HG02763 (cell line): ENCODE results near the gene BPIFB2.

Experiments
- ATAC-seq: cut with Tn5 transposase; IDR thresholded peaks from one replicate; pipeline ENCODE4 v1.9.1; 2021; ENCODE audit warnings: mild to moderate bottlenecking, moderate library complexity; ENCODE audit not compliant: unreplicated experiment

BPIFB2 gene

DNA sequence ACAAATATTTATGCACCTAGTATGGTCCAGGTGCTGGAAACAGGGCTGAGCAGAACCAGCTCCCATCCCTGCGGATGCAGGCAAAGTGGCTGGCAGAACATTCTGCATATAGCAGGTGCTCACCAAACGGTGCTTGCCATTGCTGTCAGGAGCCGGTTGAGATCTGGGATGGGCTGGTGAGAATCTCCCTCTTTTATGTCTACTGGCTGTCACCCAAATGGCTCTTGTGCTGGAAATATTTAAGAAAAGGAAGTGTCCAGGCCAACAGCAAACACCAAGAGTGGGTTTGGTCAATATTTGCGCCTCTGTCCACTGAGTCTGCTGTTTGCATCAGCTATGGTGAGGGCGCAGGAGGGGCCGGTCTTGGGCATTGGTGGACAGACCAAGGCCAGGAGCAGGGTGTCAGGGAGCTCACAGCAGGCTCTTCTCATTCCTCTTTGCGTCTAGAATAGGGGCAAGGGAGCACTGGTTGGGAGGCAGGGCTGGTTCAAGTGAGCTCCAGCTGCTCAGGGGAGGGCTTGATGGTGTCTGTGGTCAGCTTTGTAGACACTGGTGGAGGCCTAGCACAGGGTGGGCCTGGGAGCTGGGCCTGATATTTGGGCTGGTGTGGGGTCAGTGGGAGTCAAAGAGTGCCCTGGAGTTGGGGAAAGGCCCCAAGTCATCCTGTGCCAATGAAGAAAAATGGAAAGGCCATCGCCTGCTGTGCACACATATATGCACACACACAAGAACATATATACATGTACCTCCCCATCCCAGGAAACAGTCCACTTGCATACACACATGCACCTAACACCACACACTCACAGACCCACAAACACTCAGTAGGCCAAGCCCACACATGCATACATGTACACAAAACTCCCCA, 1.4 kb upstream of the BPIFB2 start:
- no peak for ATAC-seq

DNA sequence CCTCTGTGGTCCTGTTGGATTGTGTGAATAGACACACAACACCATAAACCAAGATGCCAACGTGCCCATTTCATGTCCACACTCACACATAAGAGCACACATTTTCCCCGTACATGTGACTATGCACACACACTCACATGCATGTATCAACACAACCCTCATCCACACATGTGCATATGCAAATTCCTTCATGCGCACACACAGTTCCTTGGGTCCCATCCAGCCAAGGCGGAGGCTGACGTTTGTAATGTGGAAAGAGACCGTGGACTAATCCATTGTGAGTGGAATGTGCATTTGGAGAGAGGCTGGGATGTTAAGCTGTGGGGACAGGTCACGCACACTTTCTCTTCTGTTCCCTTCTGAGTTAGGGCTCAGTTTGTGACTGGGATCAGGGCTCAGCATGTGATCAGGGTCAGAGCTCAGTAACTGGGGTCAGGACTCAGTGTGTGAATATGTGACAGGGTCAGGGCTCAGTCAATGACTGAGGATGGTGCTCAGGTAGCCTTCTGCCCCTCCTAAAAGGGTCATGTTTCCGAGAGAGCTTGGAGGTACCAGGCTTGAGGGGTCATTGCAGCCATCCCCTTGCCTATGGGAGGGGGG, 628 bp upstream of the BPIFB2 start:
- ATAC-seq: no peak

DNA sequence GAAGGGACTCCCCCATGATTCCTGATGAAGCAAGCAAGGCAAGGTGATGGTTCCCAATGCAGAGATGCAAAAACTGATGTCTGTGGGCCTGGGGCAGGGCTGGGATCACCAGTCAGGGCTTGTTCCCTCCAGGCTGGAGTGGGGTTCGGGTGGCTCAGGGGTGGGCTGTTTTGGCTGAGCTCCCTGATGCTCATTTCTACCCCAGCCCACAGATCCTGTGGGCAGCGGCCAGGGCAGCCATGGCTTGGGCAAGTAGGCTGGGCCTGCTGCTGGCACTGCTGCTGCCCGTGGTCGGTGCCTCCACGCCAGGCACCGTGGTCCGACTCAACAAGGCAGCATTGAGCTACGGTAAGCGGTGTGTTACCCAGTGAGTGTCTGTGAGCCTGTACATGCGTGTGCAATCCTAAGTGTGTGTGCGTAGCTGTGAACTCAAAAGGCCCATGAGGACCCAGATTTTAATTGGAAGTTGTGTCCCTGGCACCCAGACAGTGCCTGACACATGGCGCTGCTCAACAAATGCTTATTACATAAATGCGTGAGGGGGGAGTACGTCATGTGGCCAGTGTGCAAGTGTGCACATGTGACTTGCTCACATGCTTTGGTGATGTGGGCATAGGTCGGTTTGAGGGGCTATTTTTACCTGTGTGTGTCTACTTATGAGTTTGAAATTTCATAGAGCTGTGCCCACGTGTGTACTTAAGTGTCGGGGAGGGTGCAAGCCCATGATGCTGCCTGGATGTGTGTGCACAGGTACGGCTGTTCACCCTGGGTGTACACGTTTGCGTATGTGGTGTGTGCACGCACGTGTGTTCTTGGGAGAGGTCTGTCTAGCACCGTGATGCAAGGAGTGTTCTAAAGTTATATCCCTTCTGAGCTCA, 1.1 kb downstream of the BPIFB2 start:
- ATAC-seq: no peak

DNA sequence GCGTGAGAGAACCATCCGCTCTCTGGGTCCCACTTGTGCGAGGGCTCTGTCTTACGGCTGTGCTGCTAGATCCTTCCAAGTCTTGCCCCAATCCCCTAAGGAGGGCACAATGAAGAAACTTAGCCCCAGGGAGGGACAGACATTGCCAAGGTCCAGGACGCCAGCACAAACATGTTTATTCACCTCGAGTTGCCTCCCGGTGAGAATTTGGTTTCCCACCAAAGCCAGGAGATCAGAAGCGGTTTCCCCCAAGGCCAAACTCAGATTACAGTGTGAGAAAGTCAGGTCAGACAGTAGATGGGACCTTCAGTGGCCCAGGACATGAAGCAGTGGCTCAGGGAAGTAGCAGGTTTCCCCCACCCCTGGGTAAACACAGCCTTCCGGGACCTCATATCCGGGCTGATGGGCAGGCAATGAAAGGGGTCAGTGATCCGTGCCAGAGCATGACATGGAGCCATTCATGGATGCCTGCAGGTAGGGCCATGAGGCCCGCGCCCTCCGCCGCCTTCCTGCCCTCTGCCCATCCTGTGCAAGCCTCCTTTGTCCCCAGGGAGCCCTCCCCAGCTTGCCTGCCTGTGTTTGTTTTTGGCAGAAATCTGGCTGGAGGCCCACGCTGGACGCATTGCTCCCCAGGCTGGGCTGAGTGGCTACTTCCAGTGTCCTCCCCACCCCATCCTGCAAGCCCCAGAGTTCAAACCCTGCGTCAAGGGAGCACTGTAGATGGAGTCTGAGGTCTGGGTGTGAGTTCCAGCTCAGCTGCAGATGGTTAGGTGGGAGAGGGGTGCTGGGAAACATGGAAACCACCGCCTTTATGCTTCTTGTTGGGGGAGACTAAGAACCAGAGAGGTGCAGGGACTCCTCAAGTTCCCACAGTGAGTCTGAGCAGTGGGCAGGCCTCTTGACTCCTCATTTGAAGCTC, 2.0 kb downstream of the BPIFB2 start:
- no peak for ATAC-seq

DNA sequence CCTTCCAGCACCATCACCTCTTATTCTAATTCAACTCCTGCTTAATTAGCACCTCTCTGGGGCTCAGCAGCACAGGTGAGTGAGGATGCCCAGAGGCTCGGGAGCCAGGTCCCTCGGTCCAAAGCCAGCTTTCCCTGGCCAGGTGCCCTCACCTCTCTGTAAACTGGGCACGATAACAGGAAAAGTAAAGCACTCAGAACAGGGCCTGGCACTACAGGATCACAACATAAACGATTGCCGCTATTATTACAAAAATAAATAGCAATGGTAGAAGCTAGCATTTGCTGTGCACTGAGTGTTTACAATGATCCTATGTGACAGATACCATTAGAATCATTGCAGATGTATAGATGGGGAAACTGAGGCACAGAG, 2.6 kb downstream of the BPIFB2 start:
- no peak for ATAC-seq

DNA sequence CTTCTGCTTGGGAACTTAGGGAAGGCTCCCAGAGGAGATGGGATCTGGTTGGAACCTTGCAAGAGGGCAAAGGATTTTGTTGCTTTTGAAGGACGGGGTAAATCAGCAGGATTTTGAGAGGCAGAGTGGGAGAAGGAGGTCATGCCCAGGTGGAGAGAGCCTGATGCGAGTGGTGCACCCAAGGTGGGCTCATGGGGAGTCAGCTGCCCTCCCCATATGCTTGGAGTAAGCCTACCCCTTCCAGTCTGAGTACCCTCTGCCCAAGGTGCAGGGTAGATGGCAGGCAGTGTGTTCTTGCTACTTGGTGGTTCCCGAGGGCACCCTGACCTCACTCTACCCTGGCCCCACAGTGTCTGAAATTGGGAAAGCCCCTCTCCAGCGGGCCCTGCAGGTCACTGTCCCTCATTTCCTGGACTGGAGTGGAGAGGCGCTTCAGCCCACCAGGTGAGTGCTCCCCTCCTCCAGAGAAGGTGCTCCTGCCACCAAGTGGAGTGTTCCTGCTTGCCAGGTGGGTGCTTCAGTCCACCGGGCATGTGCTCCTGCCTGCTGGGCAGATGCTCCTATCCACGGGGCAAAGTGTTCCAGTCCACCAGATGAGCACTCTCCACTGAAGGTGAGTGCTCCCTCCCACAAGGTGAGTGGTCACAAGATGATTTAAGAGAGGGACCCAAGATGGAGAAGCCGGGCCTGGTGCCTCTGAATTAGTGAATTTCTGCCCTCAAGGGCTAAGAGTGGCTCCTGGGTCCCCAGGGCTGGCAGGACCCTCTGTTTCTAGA, 3.4 kb downstream of the BPIFB2 start:
- ATAC-seq: no peak

DNA sequence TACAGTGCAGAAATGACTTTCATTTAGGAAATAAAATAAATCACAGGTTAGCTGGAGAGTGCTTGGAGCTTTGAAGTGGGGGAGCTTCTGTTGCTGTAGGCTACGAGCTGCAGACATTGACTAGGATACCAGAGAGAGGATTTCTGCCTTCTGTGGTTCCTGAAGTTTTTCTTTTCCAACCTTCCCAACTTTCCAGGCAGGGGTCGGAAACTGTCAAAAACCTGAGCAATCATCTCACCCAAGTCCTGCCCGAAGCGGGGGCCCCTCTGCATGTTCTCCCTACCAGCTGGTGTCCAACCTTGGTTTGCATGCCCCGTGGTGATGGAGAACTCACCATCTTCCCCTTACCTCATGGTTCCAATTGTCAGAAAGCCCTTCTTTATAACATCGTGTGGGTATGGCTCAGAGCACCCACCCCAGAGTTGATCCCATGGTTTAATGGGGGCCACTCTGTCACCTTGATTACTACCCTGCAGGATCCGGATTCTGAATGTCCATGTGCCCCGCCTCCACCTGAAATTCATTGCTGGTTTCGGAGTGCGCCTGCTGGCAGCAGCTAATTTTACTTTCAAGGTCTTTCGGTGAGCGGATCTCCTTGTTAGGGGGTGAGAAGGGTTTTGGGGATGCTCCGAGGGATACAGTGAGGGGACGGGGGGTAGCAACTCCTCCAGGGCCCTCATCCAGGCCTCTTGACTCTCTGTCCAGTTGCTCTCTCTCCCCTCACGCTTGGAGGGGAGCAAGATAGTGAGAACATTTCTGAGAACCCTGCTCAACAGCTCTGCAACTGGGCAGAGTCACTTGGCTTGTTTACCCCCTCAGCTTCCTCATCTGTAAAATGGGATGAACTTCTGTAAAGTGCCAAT, 5.1 kb downstream of the BPIFB2 start:
- no peak for ATAC-seq

DNA sequence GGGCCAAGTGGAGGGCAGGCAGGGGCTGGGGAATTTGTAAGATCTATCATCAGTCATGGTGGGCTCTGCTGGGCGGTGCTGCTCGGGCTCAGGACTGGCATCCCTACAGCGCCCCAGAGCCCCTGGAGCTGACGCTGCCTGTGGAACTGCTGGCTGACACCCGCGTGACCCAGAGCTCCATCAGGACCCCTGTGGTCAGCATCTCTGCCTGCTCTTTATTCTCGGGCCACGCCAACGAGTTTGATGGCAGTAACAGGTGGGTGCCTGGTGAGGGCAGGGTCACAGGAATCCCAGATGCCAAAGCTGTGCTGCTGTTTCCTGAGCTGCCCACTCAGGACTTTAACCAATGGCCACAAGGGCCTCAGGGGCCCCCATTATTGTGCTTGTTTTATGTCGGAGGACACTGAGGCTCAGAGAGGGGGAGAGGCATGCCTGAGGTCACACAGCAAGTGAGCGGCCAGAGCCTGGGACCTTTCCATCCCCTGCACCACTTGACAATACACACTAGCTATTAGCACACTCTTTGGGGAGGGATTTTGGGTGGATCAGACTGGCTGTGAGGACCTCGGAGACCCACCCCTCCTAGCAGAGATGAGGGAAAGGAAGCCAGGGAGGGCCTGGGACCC, 6.3 kb downstream of the BPIFB2 start:
- no peak for ATAC-seq

DNA sequence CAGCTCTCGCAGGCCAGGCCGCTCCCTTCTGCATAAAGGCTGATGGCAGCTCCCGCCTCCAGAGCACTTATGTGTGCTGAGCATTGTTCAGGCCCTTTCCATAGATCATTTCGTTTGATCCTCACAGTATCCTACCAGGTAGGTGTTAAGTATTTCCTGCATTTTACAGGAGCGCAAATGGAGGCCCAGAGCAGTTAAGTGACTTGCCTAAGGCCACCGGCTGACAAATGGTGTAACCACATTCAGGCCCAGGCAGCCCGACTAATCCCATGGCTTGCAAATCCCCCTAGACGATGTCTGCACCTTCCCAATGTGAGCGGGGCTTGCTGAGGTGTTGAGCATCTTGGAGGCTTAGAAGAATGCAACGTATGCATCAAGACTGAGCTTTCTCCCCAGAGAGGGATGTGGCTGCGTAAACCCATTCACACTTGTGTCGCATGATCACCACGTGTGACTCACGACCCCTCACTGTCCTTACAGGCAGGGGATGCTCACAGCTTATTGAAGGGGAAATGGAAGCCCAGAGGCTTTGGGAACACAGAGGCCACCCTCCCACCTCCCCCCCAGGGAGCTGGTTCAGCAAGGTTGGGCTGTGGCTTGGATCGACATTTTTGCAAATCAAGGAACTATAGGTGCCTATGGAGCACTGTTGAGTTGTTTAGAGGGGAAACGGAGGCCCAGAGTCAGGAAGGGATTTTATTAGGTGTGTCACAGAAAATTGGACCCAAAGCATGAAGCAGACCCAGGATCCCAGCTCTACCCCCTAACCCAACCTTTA, 7.0 kb downstream of the BPIFB2 start:
- ATAC-seq: no peak

DNA sequence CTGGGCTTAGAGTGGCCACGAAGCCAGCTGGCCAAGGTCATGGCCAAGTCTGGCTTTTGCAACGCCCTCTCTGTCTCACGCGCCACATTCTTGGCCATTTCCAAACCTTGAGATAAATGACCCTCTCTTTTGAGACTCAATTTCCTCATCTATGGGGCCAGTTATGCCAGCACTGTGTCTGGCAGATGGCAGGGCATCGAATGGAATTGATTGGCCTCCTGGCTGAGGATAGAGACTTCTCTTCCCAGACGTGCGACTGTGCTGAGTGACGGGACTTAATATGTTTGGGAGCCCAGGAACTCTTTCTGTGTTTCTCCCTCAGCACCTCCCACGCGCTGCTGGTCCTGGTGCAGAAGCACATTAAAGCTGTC, 7.6 kb downstream of the BPIFB2 start:
- no peak for ATAC-seq

DNA sequence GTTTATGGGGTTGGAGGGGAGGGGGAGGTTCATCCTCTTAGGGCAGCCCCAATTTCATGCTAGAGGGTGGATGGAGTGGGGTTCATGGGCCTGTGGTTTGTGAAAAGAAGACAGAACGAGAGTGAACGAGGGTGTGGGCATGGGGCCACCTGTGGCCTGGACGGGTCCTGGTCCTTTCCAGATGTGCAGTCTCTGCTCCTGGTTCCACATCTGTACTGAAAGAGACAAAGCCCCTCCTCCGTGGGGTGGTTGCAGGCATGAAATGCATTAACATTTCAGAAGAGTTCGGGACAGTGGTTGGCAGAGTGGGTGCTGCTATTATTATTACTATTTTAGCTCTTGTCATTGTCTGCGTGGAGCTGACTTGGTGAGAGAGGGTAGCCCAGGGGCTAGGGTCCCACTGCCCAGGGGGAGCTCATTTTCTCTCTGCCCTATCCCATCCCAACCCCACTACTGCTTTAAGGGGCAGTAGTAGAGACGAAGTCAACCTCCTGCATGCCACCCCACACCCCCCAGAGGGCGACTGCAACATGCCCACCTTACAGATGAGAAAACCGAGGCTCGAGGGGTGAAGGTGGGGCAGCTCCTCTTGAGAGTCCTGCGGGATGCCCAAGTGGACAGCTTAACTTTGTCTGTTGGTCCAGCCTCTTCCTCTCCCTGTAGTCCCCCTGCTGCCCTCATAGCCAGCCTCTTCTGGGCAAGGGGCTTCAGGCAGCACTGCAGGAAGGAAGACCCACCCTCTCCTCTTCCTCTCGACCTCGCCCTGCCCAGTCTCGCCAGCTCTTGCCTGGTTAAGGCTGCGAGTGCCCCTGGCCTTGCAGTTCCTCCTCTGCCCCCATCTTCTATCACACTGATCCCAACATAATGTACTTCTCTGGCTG, 8.4 kb downstream of the BPIFB2 start:
- ATAC-seq: no peak

DNA sequence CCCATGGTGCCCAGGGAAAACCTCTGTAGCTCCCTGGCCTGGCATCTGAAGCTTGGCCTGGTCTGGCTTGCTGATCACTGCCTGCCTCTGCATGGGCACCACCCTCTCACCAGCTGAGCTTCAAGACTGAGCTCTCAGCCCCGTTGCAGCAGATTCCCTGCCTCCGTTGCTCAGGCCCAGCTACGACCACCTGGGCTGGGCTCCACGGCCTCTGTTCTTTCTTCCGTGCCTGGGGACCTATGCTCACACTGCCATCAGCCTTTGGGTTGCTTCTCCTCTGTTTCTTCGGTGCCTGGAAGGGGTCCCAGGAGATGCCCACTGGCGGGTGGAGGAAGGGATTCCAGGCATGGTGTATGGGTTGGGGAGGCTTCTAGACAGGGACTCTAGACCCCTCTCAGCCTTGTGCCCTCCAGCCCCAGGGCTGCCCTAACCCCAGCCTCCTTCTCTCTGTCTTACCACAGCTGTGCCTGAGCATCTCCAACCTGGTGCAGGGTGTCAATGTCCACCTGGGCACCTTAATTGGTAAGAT, 9.1 kb downstream of the BPIFB2 start:
- ATAC-seq: no peak

DNA sequence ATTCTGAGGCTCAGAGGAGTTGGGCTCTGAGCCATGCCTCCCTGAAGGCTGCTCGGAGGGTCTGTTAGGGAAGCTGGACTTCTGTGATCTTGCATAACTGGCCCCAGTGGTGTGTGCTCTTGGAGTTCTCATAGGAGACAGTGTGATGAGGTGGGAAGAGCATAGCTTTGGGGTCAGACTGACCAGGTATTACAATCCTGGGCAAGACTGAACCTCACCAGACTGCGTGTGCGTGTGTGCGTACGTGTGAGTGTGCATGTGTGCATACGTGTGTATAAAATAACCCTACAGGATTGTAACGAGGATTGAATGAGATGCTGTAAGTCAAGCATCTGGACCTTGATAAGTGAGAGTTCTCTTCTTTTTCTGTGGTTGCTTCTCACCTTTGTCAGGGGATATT, 10.0 kb downstream of the BPIFB2 start:
- no peak for ATAC-seq

DNA sequence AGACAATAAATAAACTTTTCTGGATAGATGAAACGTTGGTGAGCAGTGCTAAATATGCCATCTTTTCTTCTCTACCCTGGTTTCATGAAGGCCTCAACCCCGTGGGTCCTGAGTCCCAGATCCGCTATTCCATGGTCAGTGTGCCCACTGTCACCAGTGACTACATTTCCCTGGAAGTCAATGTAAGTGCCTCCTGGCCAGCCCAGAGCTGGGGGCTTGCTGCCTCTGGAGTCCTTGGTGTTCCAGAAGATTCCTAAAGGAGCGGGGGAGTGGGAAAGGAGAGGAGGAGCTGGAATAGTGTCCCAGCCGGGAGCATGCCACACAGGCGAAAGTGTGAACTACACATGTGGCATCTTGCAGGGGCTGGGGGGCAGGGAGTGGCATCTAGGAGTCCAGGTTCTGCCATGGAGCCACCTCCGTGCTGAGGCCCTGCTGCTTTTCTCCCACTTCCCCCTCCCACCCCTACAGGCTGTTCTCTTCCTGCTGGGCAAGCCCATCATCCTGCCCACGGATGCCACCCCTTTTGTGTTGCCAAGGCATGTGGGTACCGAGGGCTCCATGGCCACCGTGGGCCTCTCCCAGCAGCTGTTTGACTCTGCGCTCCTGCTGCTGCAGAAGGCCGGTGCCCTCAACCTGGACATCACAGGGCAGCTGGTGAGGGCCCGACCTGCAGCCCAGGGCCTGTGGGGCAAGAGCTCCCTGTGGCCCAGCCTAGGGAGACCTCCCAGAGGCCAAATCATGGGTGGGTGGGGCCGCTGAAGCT, 10.8 kb downstream of the BPIFB2 start:
- ATAC-seq: no peak

DNA sequence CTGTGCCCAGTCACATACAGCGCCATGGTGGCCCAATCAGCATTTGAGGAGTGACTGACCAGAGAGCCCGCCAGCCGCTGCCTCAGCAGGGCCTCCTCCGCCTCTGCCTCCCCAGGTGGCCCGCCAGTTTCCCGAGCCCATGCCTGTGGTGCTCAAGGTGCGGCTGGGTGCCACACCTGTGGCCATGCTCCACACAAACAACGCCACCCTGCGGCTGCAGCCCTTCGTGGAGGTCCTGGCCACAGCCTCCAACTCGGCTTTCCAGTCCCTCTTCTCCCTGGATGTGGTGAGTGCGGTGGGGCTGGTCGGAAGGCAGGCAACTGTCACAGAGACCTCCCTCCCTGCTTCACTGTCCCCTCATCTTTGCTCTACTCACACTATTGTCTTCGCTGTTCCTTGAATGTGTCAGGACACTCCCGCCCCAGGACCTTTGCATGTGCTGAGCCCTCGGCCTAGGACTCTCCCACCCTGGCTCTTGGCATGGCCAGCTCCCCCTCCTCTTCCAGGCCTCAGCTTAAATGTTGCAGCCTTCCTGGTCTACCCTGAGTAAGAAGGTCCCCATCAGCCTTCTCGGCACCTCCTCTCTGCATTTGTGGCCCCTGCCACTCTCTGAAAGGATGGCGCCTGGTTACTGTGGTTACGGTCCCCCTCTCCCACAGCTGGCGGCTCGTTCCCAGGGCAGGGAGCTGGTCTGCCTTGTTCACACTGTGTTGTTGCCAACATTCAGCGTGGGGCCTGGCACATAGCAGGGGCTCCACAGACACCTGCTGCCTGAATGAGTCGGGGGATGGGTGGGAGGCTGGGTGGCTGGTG, 12.2 kb downstream of the BPIFB2 start:
- no peak for ATAC-seq
